ELF-1 (cell line): Measurements from ENCODE around the gene CCNH.
A peak's percentile ranks its signal among the peaks of the same experiment; 100 is the strongest.

Experiments used
- DNase-seq: peaks from one replicate; pipeline ENCODE4 v3.0.0-alpha.2; 2016; ENCODE audit warnings: low read depth, low spot score

Gene CCNH

GRCh38 chr5:87412630-87413342, at the start of gene CCNH:
Gene CCNH, minus strand, starts transcription at chr5:87412930. Its CDS starts 136 bp downstream, at chr5:87412794.
- DNase-seq = peak; percentile 98

DNA sequence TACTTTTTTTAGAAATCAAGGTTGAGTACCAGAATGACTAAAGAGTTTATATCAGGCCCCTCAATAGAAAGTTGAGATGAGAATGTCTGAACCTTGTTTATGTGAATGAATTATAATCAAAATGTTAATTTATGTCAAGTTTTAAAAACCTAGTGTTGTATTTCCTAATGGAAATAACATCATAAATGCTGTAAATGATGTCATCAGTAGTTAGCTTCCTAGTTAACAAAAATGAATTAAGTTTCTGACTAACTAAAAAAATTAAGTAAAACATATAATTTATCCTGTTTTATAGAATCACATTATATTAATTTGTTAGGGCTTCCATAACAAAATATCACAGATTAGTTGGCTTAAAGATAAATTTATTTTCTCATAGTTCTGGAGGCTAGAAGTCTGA, 45.0 kb upstream of the CCNH start:
- DNase-seq = no peak

DNA sequence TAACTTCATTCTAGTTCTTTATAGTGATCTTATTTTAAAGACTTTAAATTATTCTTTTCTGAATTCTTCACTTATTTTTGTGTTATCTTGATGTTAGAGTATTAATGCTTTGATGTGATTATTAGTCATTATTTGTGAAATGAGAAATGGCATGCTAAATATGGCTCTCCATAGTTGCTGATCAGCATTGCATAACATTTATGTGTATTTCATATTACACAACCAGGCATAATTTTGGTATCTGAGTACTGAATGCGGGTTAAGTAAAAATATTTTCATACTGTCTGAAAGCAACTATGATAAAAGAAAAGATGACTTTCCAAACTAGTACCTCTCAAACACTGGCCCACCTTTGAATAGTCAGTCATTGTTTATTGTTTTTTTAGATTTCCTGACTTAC, 41.1 kb upstream of the CCNH start:
- DNase-seq = no peak

- no peak for DNase-seq
These were observed 40.1 kb upstream of the CCNH start for GRCh38 chr5:87452837-87453236.

DNA sequence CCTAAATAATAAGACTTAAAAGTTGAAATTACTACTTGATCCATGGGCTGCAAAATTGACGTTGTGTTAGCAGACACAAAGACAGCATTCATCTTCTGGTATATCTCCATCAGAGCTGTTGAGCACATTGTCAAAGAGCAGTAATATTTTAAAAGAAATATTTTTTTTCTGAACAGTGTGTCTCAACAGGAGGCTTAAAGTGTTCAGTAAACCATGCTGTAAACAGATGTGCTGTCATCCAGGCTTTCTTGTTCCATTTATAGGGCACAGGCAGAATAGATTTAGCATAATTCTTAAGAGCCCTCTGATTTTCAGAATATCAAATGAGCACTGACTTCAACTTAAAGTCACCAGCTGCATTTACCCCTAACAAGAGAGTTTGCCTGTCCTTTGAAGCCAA, 29.7 kb upstream of the CCNH start:
- no peak for DNase-seq

GRCh38 chr5:87438231-87438630, 25.5 kb upstream of the CCNH start:
- DNase-seq = no peak

DNA sequence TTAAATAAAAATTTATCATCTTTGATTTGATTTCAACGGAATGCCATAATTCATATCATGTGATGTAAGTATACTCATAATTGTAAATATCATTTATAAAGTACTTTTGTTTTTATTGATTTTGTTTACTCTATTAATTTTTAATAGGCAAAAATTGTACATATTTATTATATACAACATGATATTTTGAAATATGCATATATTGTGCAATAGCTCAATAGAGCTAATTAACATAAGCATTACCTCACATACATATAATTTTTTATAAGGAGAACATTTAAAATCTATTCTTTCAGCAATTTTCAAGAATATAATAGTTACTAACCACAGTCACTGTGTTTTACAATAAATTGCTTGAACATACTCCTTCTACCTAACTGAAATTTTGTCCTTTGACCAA, 25.0 kb upstream of the CCNH start:
- DNase-seq = no peak

- no peak for DNase-seq
These were observed 22.5 kb upstream of the CCNH start for GRCh38 chr5:87435144-87435694.

DNA sequence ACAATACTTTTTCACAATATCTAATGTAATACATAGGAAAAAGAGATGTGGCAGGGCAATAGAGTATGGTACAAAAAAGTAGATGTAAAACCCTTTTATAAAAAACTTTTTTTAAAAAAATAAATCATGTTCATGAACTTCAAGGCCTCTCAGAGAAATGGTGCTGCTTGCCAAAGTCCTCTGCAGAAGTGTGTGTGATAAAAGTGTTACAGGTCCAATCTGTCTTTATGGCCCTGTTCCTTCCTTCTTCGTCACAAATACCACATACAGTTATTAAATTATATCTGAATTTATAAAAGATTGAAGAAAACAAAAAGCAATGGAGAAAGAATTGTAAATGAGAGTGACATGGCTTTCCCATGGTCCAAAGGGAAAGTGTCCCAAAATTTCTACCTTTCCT, 21.7 kb upstream of the CCNH start:
- no peak for DNase-seq

- DNase-seq = no peak
These were observed 21.2 kb upstream of the CCNH start for GRCh38 chr5:87433945-87434344.

DNA sequence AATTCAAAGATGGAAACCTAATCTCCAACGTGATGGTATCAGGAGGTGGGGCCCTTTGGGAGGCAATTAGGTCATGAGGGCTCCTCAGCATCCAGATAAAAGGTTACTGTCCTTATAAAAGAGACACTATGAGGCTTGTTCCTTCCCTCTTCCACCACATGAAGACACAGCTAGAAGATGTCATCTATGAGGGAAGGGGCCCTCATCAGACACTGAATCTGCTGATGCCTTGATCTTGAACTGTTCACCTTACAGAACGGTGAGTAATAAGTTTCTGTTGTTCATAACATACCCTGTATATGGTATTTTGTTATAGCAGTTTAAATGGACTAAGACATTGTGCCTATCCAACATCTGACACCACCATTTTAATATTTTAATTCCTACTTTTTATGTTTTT, 19.7 kb upstream of the CCNH start:
- DNase-seq = no peak

GRCh38 chr5:87430863-87431457, 18.2 kb upstream of the CCNH start:
- DNase-seq = no peak

DNA sequence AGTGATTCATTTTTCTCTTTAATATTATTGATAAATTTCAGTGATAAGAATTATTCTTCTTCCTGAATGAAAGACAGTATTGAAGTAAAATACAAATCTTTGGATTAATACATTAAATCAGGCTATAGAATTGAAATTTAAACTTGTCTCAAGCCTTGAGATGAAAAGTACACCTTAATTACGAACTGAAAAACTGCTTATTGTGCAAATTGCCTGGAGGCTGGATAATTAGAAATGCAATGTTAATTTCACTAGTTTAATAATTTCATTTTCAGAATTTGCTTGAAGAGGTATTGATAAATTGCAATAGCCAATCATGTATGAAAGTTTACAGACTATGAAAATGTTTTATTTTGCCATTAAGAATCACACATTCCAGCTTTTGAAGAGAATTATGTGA, 11.0 kb upstream of the CCNH start:
- DNase-seq = no peak

GRCh38 chr5:87421307-87421706, 8.6 kb upstream of the CCNH start:
- no peak for DNase-seq

- DNase-seq = no peak
These were observed 5.8 kb upstream of the CCNH start for GRCh38 chr5:87418506-87418905.

DNA sequence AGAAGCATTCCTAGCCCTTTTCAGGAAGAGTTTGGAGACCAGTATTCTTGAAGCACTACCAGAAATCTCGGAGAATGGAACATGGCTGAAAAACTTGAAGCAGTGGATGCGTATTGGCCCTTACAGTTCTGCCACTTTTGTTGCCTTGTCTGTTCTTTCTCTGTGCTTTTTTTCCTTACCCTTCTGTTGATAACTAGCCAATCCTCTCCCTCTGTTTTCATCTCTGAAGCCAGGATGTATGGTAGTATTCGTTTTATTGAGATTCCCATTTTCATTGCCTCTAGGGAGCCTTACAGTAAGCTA, 564 bp upstream of the CCNH start:
- DNase-seq = no peak

- DNase-seq = peak; percentile 30
These were observed 629 bp downstream of the CCNH start for GRCh38 chr5:87411973-87412629.

GRCh38 chr5:87411586-87411972, 1.2 kb downstream of the CCNH start:
- DNase-seq = no peak

GRCh38 chr5:87410931-87411330, 1.8 kb downstream of the CCNH start:
- no peak for DNase-seq

GRCh38 chr5:87408204-87408603, 4.5 kb downstream of the CCNH start:
- no peak for DNase-seq

- no peak for DNase-seq
These were observed 7.1 kb downstream of the CCNH start for GRCh38 chr5:87405472-87406155.

- DNase-seq = no peak
These were observed 8.4 kb downstream of the CCNH start for GRCh38 chr5:87404359-87404758.
